Activated CD8-positive, alpha-beta memory T cell treated with anti-CD3 and anti-CD28 coated beads for 24 hours (primary cell): Measurements from ENCODE around the gene EGFL7.
"Not testable (repeated sequence)": the region's sequence is repeated elsewhere in the genome, so short reads cannot be mapped to it uniquely, and the experiment has no call there.

Source experiments
- DNase-seq: peaks from one replicate; pipeline ENCODE4 v3.0.0-alpha.2; 2020

EGFL7 gene

DNA sequence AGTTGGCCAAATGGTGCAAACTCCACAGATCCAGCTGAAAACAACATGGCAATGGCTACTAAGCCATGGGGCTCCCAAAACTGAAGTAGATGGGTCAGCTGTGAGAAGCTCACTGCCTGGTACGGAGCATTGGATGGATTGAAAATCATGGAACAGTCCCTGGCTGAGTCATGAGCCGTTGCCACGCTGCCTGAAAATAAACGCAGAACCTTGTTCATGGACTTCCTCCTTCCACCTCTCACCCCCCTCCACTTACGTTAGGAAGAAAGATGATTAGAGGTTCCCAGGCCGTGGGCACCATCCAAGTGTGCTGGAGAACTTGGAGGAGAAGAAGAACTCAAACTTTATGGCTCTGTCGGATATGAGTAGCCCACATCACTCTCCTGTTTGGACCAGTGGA lies 42.8 kb downstream of the EGFL7 start:
- no peak for DNase-seq

DNA sequence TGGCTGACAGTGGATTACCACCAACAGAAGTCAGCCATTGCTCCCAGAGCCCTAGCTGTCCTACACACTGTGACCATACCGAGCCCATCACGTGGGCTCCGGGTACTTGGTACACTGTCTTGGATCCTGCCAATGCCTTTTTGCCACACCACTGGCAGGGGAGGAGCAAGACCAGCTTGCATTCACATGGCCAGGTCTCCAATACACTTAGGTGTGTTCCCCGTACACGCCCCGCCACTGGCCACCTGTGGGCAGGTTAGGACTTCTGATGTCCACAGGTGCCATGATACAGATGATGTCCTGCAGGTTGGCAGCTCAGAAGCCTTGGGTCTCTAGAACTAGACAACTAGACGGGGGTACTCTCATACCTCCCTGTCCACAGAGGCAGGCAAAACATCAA lies 44.3 kb downstream of the EGFL7 start:
- no peak for DNase-seq

DNA sequence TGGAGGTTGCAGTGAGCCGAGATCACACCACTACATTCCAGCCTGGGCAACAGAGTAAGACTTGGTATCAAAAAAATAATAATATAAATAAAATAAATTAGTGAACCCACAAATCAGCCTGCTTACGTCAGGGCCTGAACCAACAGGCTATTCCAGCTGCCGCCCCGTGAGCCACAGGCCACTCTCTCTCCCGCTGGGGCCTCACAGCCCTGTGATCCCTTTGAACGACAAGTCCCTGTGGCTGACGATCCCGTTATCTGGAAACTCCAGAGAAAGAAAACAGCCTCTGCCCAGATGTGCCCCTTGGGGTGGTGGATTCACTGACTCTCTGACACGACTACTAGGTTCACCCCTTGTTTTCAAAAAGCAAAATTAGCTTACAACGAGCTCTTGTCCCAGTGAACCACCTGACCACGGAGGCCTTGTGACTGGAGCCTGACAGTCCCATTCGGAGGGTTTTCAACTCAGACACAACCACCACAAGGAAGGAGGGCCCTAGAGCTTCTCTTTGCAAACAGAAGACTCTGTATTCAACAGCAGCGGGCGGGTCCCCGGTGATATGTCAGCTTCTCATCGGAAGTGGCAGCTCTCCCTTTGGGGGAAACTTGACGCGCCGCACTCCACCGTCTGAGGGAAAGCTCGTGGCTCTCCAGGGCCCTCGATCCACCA lies 45.3 kb downstream of the EGFL7 start:
- DNase-seq: no peak

DNA sequence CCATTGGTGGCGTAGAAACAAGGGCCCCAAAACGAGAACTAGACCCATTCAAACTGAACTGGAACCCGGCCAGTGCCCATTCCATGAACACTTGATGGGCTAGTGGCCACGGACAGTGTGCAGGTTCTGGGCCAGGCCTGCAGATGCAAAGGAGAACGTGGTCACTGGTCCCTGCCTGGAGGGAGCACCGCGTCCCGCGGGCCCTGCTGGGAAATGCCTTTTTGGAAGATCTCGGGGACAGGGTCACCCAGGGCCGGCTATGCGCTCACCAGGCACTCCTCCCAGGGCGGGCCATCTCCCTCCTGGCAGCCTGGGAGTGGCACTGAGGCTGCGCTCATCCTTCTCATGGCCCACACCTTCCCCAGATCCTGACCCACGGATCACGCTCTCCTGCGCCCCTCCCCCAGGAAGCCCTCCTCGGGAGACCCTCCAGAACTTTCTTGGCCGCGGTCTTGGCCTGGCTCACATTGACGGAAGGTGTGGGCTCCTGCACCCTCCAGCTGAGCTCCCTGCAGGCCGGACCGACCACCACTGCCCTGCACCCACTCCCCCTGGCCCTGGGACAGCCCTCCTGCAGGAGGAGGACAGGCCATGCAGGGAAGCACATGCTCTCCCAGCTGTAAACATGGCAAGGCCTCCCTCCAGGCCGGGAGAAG lies 46.9 kb downstream of the EGFL7 start:
- DNase-seq: no peak

DNA sequence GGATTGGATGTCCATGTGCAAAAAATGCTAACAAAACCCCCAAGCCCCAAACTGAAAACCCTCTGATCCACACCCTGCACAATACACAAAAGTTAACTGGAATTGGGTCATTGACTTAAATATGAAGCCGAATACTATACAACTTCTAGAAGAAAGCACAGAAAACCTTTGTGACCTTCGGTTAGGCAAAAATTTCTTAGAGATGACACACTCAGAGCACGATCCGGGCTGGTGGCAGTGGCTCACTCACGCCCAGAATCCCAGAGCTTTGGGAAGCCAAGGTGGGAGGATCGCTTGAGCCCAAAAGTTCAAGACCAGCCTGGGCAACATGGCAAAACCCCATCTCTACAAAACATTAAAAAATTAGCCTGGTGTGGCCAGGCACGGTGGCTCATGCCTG lies 47.8 kb downstream of the EGFL7 start:
- no peak for DNase-seq

DNA sequence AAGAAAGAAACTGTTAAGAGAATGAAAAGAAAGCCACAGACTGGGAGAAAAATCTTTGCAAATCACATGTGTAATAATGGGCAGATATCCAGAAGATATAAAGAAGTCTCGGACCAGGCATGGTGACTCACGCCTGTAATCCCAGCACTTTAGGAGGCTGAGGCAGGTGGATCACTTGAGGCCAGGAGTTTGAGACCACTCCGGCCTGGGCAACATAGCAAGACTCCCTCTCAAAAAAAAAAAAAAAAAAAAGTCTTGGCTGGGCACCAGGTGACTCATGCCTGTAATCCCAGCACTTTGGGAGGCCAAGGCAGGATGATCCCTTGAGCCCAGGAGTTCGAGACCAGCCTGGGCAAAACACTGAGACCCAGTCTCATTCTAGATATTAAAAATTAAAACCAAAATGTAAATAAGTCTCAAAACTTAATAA lies 48.5 kb downstream of the EGFL7 start:
- not testable (repeated sequence) for DNase-seq

DNA sequence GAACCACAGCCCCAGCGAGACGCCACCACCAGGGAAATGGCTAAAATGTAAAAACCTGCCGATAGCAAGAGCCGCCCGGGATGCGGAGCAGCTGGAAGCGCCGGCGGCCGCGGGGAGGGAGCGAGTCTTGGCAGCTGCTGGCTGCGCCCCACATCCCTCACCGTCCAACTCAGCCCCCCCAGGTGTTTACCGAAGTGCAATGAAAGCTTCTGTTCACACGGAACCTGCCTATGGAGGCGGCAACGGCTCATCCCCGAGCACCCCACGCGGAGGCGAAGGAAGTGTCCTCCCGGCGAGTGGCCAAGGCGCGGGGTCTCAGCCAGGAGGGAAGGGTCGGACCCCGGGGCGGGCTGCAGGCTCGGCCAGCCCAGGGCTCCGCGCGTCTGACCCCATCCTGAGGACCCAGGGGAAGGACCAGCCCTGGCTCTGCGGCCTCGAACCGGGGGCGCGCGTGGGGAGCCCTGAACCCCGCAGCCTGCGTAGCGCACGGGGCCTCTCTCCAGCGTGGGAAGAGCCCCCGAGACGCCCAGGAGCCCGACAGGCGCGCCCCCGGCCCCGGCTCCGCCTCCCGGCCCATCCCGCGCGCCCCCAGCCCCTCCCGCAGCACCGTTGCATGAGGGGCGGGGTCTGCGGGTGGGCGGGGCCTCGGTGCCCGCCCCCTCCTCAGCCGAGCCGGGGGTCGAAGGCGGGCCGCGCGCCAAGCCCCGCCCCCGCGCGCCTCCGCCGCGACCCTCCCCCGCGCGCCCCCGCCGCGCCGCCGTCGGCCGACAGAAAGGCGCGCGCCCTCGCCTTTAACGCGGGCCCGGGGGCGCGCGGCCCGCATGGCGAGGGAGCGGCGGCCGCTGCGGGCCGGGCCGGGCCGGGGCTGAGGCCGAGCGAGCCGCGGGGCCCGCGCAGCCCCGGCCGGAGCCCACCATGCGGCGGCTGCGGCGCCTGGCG lies 49.3 kb downstream of the EGFL7 start, which contains the start of gene DIPK1B:
Gene DIPK1B, plus strand, starts transcription at position 822 of the 939 bp plus-strand sequence. Its CDS starts 94 bp downstream, at position 916.
- DNase-seq: no peak

DNA sequence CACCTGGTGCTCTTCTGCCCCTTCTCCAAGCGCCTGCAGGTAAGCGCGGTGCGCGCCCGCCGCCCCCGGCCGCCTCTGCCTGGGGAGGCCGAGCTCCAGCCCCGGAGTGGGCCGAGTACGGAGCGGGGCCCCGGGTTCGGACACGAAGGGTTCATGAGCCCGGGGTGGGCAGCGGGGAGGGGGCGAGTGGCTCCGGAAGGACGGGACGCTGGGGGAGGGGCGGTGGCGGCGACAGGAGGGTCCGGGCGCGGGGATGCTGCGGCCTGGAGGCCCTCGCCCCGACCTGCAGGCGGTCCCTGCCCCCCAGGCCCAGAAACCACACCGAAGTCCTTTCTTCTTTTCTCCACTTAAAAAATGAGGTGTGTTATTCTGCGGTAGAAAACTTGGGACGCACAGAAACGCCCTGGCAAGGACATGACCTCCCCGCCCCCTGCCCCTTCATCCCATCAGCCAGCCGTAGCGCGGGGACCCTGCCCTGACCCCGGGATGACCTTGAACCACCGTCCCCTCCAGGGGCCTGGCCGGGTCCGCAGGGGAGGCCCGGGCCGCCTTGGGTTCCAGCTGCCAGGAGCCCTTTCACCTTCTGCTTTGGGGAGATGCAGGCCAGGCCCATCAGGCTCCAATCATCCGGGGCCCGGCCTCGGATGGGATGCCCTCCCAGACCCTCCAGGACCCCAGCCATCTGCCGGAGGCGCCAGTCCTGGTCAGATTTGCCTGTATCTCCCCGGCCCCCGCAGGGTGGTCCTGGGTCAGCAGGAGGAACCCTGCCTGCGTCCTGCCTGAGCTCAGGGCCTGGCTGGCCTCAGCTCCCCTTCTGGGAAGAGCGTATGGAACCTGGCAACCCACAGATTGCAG lies 50.2 kb downstream of the EGFL7 start:
- DNase-seq: no peak

DNA sequence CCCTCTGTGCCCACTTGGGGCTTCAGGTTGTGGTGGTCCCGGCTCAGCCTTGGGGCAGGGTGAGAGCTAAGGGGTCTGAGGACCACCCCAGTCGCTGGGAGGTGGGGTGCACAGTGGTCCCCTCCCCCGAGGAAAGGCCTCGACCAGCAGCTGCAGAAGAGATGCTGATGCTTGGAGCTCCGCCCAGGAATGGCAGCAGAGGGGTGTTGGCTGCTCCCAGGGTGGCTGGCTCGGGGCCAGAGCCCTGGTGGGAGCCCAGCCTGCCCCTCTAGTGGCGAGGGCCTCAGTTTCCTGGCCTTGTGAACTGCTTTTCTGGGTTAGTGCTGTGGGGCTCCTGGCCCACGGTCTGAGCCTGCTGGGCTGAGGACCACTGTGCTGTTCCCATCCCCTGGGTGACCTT lies 50.8 kb downstream of the EGFL7 start:
- no peak for DNase-seq

DNA sequence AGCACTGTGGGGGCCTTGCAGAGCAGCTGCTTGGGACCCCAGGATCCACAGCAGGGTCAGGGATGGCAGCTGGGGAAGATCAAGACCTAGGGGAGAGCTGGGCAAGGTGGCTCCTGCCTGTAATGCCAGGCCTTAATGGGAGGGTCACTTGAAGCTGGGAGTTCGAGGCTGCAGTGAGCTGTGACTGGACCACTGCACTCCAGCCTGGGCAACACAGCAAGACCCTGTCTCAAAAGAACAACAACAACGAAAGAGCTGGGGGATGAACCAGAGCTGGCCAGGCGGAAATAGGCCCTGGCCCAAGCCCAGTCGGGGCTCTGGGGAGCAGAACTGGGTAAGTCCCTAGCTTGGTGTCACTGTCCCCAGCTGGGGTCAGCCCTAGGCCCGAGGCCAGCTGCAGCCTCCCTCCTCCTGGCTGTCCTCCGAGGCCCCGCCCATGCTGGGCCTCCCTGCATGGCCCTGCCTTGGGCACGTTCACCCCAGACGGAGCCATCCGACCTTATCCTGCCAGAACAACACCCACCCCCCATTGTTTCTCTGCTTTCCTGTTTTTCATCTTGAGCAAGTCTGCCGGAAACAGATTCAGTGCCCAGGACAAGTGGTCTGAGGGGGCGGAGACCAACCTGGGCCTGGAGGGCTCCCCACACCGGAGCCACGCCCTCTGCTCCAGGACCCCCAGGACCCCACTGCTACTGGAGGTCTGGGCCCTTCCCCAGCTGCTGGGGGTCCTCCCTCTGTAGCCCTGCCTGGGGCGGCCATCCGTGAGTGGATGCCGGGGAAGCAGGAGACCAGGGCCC lies 51.6 kb downstream of the EGFL7 start:
- no peak for DNase-seq

DNA sequence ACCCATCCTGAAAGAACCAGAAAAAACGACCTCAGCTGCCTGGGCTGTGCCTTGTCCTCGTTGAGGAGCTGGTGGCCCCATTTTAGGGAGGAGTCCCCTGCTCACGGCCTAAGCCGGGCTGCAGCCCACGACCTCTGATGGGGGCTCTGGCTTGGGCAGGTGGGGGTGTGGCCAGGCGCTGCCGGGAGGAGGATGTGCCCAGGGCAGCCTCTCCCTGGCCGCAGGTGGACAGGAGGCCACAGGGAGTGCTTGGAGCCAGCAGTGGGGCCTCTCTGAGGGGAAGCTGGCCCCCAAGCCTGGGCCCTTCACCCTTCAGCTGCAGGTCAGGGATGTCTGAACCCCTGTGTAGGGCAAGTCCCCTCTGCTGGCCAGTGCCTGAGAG lies 52.2 kb downstream of the EGFL7 start:
- DNase-seq: no peak

DNA sequence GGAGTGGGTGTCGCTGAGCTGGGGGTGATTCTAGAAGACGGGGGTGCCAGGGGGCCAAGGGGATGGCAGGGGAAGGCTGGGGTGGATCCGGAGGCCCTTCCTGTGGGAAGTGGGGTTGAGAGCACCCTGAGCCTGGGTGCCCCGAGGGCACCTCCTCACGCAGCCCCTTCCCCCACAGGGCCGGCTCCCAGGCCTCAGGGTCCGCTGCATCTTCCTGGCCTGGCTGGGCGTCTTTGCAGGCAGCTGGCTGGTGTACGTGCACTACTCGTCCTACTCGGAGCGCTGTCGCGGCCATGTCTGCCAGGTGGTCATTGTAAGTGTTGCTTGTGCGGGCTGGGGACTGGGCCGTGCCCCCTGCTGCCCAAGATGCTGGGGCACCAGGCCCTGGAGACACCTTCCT lies 54.7 kb downstream of the EGFL7 start:
- DNase-seq: no peak

DNA sequence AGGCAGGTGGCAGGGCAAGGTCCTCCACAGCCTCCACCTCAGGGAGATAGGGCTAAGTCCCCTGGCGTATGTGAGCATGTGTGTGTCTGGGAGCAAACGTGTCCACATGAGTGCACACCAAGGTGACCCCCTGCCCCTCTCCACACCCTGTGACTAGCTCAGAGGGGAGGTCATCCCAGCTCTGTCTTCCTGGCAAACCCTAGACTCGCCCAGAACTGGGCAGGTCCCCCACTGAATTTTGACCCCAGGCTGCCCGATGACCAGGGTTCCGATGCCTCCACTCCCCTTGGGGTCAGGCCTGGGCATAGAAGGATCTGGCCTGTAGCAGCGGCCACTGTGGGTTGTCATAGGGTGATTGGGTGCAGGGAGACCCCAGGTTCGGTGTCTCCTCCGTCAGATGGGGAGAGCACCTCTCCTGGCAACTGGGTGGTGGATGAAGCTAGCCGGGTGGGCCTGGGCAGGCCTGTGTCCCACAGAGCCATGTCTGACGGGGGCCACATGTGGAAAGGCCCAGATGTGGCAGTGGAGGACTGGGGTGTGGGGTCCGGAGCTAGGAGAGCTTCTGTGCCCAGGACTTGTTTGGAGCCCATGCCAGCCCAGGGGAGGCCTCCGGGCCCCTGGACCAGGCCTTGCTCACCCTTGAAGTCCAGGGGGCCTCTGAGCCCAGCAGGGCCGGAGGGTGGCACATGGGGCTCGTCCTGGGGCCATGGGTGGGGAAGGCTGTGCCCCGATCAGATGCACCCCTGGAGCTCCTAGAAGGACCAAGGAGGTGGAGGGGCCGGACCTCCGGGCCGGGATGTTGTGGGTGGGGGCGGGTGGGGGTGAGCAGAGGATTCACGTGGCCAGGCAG lies 55.9 kb downstream of the EGFL7 start:
- no peak for DNase-seq

DNA sequence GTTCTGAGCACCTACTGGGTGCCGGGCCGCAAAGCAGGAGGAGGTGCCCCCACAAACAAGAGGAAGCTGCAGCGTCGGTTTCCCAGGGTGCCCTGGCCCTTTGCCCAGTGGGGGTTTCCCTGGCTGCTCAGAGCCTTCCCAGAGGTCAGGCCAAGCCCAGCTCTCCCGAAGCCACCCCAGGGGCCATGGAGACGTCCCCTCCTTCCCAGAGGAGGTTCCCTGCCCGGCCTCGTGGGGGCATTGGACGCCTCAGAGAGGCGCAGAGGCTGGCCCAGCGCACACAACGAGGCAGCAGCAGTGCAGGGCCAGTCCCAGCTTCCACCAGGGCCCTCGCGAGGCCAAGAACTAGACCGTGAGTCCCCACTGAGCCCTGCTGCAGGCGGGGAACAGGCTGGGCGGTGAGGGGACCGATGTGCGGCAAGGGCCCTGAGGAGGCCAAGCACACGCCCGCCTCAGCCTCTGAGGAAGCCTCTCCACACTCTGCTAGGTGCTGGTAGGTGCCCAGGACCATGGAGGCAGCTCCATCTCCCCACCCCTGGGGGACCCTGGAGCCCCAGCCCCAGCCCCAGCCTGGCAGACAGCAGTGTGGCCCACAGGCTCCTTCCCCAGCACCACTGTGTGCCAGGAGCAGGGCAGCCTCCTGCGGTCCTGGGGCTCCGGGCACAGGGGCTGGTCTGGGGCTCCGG lies 56.6 kb downstream of the EGFL7 start:
- DNase-seq: peak; percentile 66

DNA sequence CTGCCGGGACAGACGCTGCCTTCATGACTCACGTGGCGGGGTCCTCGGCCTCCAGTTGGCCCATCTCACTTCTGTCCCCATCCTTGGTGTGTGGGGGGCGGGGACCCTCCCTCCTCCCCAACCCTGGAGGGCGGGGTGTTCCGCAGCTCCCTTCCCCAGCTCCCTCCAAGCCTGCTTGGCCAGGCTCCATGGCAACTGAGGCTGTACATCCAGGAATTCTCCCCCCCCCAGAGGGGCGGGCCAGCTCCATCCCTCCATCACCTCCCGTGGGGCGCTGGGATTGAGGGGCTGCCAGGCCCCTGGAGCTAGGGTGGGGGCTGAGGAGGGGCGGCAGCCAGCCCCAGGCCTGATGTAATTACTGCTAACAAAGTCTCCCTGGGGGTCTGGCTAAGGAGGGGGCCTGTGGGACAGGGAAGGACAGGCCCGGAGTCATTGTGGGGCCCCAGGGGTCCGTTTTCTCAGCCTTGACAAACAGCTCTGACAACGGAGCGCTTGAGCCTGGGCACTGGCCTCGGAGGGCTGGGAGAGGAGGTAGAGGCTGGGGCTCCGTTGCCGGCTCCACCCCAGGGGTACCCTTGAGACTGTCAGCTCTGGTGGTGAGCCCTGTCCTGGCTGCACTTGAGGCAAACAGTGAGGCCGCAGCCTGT lies 57.7 kb downstream of the EGFL7 start:
- DNase-seq: peak; percentile 66

DNA sequence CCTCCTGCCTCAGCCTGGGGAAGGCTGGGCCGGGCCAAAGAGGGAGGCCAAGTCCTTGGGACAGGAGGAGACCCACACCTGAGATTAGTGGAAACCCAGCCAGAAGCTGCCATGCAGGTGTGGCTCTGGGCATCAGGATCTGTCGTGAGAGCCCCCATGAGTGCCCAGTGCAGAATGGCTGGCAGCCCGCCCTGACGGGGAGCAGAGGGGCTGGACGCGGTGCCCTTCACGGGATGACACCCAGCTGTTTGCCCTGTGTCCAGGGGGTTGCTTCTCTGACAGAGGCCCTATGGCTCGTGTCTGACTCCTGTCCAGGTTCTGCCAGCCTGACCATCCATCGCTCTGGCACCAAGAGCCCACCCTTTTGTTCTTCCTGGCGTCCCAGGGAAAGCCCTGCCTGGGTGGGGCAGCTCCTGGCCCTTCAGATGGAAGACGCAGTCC lies 58.2 kb downstream of the EGFL7 start:
- DNase-seq: no peak

DNA sequence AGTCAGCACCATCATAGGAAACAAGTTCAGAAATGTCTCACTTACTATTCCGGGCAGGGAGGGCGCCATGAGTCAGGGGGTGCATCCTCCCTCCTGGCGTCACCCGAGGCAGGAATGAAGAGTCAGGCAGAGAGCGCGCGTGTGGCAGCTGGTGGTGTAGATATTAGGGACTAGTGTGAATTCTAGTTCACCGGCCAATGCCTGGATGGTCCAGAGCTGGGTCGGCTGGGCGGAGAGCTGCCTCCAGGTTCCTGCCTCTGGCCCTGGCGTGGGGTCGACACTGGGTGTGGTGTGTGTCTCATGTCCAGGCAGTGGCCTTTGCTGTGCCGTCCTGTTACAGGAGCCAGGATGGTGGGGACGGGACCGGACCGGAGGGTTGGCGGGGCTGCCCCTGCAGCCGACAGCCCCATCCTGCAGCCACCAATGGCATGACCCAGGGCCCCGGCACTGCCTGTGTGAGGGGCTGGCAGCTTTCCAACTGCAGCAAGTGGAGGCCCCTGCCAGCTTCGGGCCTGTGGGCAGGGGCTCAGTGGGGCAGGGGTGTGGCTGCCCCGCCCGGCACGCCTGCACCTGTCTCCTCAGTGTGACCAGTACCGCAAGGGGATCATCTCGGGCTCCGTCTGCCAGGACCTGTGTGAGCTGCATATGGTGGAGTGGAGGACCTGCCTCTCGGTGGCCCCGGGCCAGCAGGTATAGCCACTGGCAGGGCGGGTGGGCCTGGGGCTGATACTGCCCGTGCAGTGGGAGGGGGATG lies 58.8 kb downstream of the EGFL7 start:
- peak; percentile 71 for DNase-seq
